ENCODE measurements around the gene ARMC7. TPM values are rescaled to one million over a fixed set of nuclear protein-coding genes. Genes with fewer than 3 reads are reported as not detected.

The ARMC7 gene
- total RNA-seq, 1 experiment from 2014 or later = 22.8 TPM

GRCh38 chr17:75142236-75142971 is 32.6 kb downstream of the ARMC7 start:
- no peaks in the 10 kb centered on the region for H3K4me1 ChIP-seq (ENCODE audit: insufficient read depth, low read length)
- no peak overlapping the region for H3K23ac ChIP-seq (ENCODE audit: insufficient read length, low read depth, low read length)
- H3K56ac ChIP-seq (ENCODE audit: insufficient read length, low read depth, low read length) = no peak overlapping the region
- no peak for DNase-seq
- H4K91ac ChIP-seq (ENCODE audit: insufficient read length, low read depth, low read length) = no peak overlapping the region
- no peaks in the 10 kb centered on the region for H3K27me3 ChIP-seq (ENCODE audit: insufficient read depth, low read length)
- H3K14ac ChIP-seq (ENCODE audit: insufficient read depth, low read length) = no peak overlapping the region
- no peaks in the 10 kb centered on the region for H3K23me2 ChIP-seq (ENCODE audit: insufficient read length, low read depth, low read length, poor library complexity, severe bottlenecking)
- no peak overlapping the region for H3K4me2 ChIP-seq (ENCODE audit: insufficient read depth, insufficient read length, low read length)
- H3T11ph ChIP-seq (ENCODE audit: low read length) = no peak overlapping the region
- H3K9ac ChIP-seq (ENCODE audit: extremely low read depth, insufficient read length, low read length) = no peak overlapping the region
- Mint-ChIP-seq H3K36me3 (ENCODE audit: insufficient read depth in 1 of 3, low read depth in 3 of 3) (peaks cover 53 to 90% (median 83%) of the 10 kb centered on the region in 3 experiments), H3K27ac (no peak overlapping the region), H3K4me1 (no peaks in the 10 kb centered on the region), H3K4me3 (no peak overlapping the region), H3K9me3 (no peaks in the 10 kb centered on the region), H3K27me3 (ENCODE audit: low read depth) (no peaks in the 10 kb centered on the region; the same call in 1 of the 2 replicates)
- no peak overlapping the region for H3K18ac ChIP-seq (ENCODE audit: insufficient read length, low read depth, low read length)
- TF ChIP-seq CTCF (conservative IDR thresholded peaks at IDR 0.05) = no peak
- H2BK12ac ChIP-seq (ENCODE audit: insufficient read length, low read depth, low read length) = no peak overlapping the region
- H2AK5ac ChIP-seq (ENCODE audit: insufficient read length, low read length) = no peak overlapping the region
- no peak overlapping the region for H2BK5ac ChIP-seq (ENCODE audit: insufficient read length, low read length)
- no peak overlapping the region for H2BK15ac ChIP-seq (ENCODE audit: low read depth, low read length)
- H2BK120ac ChIP-seq (ENCODE audit: low read depth, low read length, poor library complexity, severe bottlenecking) = no peak overlapping the region
- H4K8ac ChIP-seq (replicated peaks; ENCODE audit: insufficient read length, low read depth, low read length) = no peak overlapping the region
- WGBS (ENCODE audit: extremely low coverage, insufficient read length, low lambda C conversion rate) = no CpG with 5 or more reads among the region's 13 CpGs
- no peak overlapping the region for H4K5ac ChIP-seq (ENCODE audit: insufficient read length, low read depth, low read length)
- no peaks in the 10 kb centered on the region for H3K9me3 ChIP-seq (ENCODE audit: control insufficient read depth, low read depth, low read length)
- H3K4ac ChIP-seq (ENCODE audit: low read depth, low read length) = no peak overlapping the region
- no peak overlapping the region for H2BK20ac ChIP-seq (ENCODE audit: low read depth, low read length, poor library complexity, severe bottlenecking)
- no peaks in the 10 kb centered on the region for H4K20me1 ChIP-seq (ENCODE audit: control insufficient read depth, insufficient read depth, insufficient read length)
- peaks cover 16% of the 10 kb centered on the region for H3K79me1 ChIP-seq (ENCODE audit: insufficient read depth, low read depth, low read length, poor library complexity, severe bottlenecking)
- no peak overlapping the region for H3K27ac ChIP-seq (ENCODE audit: insufficient read length, low read depth, low read length)
- no peak overlapping the region for H2AFZ ChIP-seq (ENCODE audit: low read length)
- H3K79me2 ChIP-seq (ENCODE audit: insufficient read depth, low read length) = 0 out of 2 replicates have a peak, but pooled peaks cover 4% of the 10 kb centered on the region
